ENCODE results near the gene POU4F1.

The POU4F1 gene

DNA sequence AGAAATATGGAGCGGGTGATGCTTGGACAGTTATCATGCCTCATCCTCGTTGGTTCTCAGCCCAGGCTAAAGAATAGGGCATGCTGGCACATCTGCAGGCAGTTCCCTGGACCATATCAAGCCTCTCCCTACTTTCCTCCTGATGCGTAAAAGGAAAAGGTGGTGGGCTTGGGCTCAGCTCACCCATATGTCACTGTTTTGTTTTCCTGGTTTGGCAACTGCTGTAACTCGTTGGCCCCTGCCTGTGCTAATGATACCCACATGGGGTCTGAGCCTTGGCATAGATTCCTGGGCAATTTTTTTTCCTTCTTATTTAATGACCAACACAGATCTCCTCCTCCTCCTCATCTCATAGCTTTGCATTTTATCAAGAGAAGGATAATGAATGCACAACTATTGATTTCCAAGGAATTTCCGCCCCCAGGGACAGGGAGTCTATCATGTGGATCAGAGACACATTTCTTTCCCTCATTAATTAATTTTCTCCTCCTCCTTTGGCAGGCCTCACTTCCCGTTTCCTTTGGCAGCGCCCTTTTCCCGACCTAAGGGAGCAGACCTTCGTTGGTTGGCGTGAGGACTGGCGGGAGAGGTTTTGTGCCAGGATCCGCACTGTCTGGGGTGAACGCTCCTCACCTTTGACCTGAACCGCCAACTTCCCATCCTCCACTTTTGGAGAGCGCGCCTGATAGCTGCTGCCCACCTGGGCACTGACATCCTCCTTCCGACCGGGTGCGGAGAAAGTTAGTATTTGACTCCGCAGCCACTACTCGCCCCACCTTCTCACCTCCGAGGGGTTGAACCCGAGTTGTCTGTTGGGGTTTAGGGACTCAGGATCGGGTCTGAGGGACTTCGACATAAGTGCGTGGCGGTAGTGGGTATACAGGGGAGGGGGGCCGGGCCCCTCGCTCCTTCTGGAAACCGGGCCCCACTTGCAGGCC is 3.4 kb upstream of the POU4F1 start:
- DNase-seq, result no peak

DNA sequence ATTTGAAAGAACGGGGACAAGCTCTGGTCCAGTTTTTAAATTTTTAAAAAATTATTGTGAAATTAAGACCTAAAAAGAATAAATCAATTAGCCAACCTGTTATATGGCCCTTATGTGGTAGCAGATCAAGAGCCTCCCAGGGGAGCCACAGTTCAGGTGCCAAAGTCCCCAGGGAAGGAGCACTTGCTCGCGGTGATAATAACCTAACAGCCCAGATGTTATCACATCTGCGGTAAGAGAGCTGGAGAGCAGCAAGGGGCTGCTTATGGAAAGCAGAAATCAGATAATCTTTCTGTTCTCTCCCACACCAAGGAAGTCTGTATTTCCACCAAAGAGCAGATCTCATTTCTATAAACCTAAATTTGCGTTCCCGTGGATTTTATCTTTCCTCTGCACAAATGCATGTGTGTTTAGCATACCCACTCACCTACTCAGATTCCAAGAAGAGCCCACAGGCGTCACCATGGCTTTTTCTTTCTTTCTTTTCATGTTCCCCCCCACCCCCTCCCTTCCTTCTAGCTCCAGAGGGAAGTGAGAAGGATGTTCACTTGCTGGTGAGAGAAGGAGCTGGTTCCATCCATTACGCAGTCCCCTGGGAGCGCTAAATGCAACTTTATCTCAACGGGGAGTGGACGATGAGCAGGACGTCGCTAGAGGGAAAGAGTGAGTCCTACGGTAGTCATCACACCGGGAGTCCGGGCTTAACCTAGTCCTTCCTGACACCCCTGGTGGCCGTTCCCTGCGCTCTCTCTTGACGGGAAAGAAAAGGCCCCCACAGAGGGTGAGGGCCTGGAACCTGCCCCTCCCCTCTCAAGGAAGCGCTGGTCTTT is 1.6 kb upstream of the POU4F1 start:
- DNase-seq, result no peak

DNA sequence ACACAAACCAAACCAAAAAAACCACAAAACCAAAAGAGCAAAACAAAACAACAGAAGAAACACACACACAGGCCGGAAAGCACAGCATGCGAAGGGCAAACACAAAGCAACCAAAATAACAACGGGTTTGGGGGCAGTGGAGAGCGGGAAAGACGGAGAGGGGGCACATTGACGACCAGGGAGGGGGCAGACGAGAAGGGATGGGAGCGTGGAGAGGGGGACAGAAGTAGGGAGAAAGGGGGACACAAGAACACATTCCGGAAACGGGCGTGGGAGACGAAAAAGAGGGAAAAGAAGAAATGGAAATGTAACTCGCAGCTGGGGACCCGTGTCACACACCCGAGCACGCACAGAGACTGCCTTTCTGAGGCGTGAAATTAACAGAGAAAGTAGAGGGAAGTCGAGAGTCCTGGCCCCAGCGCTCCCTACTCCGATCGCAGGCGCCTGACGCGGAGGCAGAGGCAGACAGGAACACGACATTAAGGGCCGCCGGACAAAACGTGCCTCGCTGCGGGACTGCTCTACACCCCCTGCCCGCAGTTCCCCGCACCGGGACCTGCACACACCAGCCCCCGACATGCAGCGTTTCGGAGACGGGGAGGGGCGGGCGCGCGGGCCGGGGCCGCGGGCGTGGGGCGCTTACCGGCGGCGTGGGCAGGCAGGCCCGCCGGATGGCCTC is 652 bp downstream of the POU4F1 start:
- DNase-seq, result no peak

DNA sequence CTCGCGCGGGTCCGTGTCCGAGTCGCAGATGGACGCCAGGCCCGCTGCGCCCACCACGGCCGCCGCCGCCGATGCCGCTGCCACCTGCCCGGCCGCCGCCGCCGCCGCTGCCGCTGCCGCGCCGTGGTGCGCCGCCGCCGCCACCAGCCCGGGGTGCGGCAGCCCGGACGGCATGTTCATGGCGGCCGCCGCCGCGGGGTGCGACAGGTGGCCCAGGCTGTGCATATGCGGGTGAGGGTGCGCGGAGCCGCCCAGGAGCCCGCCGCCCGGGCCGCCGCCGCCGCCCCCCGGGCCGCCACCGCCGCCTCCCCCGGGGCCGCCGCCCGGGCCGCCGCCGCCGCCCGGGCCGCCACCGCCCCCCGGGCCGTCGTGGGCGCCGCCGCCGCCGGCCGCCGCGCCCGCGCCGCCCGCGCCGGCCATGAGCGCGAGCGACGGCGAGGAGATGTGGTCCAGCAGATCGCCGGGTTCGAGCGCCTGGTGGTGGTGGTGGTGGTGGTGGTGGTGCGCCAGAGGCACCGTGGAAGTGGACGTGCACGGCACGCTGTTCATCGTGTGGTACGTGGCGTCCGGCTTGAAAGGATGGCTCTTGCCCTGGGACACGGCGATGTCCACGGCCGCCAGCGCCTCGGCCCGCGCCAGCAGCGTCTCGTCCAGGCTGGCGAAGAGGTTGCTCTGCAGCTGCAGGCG is 1.3 kb downstream of the POU4F1 start:
- no peak for DNase-seq

DNA sequence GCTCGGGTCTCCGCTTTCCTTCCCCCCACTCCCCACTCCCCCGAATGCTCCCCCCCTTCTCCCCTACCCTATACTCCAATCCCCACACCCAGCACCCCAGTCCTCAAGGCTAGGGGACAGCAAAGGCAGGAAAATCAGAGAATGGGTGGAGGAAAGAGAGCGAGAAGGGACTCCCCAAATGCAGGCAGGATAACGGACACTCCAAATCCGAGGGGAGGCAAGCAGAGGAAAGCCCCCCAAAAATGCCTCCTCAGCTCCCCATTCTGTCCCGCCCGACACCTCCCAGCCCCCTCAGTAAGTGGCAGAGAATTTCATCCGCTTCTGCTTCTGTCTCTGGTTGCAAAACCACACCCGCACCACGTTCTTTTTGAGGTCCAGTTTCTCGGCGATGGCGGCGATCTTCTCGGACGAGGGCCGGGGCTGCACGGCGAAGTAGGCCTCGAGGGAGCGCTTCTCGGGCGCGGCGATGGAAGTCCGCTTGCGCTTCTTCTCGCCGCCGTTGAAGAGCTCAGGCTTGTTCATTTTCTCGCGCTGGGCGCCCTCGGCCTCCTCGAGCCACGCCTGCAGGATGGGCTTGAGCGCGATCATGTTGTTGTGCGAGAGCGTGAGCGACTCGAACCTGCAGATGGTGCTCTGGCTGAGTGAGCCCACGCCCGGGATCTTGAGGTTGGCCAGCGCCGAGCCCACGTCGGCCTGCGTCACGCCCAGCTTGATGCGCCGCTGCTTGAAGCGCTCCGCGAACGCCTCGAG is 2.1 kb downstream of the POU4F1 start:
- no peak for DNase-seq

DNA sequence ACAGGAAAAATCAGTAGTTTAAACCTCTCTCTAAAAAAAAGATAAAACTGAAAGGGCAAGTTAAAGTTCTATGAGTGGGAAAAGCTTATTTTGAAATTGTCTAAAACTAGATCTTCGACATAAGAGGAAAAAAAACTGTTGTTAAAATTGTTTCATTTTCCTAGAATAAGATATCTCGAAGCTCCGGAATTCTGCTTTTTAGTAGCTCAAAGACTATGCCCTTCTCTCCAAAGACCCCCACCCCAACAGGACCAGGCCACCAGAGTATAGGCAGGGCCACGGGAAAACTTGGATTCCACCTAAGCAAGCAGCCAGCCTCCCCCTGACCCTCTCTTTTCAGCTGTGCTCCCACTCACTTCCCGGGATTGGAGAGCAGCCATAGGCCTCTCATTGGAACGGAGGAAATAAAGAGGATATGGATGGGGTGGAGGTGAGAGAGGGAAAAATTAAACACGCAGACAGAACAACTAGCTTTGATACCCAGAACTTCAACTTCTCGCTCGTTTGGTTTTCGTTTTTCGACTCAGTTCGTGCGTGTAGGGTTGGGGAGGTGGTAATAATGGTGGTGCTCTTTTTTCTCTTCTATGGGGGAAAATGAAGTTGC is 3.0 kb downstream of the POU4F1 start:
- no peak for DNase-seq

DNA sequence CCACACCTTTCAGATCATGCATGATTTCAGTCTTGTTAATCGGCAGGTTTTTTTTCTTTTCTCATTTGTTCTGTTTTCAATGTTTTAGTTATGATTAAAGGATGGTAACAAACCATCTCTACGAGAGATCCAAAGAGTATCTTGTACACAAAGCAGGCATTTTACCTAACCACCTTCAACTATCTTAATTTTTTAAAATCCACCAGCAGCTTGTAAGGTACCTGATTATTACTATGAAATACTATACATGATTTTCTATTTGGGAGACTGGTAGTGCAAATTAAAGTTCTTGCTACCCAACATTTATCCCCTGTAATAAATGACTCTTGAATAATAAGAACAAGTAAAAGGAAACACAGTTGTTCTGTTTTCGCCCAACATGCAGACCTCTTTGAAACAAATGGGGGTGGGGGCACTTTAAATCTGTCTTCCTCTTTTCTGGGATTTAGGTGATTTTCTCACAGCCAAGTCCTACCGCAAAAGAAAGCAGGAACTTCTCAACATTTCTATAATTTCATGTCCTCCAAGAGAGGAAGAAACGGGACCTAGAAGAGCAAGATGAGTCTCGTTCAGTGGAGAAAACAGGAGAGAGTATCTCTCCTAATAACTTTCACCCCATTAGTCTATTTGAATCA is 3.6 kb downstream of the POU4F1 start:
- DNase-seq, result no peak

DNA sequence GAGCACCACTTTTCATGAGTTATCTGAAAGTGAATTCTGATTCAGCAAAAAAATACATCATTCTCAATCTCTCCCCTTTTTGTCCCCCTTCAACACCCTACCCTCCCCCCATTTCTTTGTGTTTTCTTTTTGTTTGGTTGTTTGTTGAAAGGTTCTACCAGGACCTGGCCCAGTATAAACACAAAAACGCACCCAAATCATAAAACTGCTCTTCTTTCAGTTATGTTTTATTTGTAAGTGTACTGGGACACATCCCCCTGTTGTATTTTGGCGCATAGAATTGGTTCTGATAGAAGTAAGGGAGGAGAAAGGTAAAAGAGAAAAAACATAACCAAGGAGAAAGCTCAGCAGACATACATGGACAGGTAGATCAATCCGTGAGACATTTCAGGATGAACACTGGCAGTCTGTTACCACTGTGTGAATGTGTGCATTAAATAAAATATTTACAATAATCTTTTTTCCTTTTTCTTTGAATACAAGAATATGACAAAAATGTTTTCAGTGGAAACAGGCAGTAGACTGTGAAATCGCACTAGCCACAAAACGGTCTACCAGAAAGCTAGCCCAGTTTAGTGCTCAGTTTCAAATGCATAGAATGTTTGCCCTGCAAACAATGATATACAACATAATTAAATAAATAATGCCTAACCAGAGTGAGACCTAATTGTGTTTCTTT is 4.2 kb downstream of the POU4F1 start:
- no peak for DNase-seq

DNA sequence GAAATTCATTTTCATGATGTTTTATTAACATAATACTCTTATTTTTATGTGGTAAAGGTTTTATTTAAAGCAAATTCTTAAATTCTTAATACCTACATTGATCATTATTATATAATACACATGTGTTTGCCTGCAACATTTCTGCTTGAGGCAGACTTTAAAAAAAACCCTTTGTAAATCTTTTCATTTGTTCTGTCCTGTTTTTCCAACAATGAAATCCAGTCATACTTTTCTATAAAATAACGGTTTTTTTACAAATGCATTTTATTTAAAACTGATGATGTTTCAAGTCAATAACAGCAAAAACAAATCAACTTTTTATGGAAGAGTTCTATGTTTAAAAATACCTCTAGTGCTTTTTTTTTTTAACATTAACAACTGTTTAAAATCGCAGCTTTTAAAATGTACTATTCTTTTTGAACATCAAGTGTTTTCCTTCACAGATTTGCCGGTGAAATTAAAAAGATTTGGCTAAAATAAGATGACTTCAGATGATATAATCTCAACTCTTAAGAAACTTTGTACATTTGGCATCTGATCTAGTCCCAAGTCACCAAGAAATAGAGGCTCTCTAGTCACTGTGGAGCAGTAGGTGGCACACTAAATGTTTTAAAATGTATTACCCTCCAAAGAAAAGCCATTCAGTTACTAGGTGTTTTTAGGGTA is 5.1 kb downstream of the POU4F1 start:
- no peak for DNase-seq

DNA sequence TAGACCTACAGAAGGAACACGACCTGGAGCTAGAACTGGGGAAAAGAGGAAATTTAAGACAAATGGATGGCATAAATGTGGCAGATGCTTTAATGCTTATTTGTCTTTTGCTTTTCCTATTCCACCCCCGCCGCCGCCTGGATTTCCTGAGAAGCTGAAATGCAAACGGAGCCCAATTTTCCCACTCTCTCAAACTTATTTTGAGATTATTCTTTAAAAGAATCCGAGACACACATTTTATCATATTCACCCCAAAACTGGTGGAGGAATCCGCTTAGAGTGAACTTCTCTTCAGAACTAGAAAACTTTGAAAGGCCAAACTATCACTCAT is 5.8 kb downstream of the POU4F1 start:
- no peak for DNase-seq

DNA sequence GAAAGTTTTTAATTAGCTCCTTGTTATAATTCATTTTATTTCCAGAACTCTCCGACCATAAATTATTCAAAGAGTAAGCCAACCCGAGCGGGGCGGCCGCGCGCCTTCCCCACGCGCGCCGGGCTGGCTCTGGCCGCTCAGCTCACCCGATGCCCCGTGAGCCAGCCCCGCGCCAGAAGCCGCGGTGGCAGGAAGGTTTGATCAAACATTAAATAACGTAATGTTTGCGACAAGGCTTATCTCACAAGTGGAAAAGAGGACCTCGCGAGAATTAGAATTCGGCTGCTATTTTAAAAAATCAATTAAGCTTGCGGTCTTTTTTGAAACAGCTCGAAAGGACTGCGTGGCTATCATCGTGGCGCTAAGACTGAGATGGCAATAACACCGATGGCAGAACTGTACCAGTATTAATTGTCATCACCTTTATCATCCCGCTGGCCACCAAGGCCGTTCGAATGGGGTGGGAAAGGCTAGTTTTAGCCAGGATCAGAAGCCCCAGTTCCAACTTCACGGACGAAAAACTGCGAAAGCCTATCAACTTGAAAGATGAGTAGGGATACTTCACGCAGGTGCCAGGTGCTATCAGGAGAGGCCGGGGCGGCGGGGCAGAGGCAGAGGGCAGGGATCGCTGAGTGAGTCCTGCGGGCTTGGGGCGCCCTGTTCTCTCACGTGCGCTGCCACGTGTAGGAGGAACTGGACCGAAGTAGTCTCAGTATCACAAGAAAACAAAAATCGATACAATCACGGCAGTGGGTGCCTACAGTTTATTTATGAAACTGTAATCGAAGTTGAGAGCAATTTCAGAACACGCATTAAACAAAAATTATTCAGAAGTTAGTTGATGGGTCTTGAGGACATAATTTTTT is 6.4 kb downstream of the POU4F1 start:
- DNase-seq, result no peak

DNA sequence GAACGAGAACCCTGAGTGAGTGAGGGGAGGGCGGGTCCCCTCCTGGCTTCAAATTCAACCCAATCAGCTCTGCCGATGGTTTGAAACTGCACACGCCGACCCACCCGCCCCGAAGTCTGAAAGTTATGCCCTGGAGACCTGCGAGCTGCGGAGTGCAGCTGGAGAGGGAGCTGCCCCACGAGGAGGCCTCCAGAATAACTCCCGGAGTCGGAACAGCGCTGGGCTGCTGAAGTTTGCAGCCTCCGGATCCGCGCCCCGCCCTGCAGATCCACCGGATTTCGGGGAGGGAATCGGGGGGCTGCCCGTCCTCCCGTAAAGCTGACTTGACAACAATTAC is 7.0 kb downstream of the POU4F1 start:
- no peak for DNase-seq

DNA sequence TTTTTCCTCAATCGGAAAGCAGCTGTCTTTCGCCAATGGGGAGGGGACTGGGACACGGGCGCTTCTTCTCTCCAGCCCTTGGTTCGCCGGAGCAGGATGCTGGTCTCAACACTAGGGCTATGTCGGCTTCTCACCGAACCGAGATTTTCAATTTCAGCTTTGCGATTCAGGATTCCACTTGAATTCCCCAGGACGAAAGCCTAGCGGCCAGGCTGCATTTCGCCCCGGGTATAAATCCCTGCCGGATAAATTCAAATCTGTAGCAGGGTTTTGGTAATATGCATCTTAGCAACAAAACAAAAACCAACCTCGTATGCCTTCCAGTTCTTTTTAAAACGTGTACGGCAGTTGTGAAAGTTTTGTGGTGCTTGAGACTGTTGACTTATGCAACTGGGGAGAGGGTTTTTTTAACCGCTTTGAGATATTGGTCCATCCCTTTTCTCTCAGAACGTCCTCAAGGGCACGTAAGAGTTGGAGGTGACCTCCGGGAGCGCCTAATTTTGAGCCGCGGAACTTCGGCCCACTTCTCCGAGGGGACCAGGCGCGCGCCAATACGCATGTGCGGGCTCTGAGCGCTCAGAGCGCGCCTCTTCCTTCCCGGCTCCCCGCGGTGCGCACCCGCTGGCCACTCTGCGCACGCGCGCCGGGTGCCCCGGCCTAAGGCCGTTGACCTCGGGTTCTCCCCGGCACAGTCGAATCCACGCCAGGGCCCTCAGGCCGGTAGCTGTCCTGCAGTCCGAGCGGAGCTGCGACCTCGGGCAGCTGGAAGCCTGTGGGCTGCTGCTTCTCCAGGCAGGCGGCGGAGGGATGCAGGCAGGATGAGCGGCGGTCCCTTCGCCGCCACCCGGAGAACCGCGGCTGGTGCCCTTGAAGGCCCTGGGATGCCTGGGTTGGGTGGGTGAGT is 7.6 kb downstream of the POU4F1 start:
- DNase-seq, result no peak

DNA sequence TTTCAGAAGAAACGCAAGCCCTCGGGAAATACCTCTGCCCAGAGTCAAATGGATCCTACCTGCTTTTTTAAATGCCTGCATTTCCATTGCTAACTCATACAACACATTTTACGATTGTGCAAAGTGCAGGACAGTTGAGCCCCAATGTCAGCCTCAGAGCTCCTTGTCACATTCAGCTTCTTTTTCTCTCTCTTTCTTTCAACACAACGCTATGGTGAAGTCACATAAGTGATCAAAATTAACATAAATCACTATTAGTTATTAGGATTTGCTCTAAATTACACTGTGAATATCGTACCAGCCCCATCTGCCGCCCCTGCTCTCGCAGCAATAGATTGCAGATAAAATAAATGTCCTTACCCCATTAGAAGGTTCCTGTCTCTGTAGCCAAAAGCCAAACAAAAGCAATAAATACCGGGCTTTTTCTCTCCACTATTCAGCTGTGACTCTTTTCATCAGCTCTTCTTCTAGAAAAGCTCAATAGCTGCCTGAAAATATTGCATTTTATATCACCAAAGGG is 8.8 kb downstream of the POU4F1 start:
- no peak for DNase-seq

DNA sequence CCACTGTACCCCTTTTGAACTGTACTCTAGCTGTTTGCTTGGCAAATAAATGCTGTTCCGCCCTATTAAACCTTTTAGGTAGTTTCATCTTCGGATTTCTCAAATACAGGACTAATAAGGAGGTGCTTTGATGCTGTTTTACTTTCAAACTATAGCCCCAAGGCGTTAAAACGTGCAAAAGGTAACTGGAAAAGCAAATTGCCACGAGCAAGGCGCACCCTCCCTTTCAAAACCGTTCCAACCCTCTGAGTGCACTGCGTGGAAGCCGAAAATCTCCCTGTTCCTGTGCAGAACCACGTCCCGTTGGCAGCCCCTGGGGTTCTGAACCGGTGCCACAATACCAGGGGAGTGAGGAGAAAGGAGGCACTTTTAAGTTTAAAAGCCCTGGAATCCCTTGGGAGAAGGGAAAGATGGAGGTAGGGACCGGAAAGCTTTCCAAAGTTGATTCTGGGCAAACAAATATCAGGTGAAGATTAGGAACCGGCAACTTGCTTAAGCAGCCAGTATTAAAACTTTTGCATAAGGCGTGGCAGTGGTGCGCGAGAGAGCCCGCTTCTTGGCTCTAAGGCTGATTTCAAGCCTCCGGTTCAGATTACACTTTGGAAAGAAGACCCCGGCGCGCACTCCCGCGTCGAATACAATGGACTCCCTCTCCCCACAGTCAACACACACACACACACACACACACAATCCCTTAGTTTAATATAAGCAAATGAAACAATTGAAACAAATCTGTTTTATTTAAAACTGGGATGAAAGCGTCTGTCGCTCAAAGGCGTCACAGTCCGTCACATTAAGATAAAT is 9.5 kb downstream of the POU4F1 start:
- DNase-seq, result no peak

DNA sequence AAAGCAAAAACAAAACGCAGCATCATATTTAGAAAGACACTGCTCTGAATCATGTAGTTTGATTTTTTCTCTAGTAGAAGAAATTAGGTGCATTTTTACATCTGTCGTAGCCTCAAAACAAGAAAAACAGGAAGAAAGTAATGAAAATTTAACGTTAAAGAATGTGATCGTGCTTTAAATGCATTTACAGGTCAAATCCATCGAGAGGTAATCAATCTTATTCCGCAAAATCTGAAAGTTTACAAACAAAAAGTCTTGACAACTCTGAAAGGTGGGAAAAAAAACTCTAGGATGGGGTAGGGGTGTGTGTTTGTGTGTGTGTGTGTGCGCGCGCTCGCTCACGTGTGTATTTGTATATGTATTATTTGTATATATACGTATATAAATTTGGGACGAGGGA is 10.2 kb downstream of the POU4F1 start:
- no peak for DNase-seq

DNA sequence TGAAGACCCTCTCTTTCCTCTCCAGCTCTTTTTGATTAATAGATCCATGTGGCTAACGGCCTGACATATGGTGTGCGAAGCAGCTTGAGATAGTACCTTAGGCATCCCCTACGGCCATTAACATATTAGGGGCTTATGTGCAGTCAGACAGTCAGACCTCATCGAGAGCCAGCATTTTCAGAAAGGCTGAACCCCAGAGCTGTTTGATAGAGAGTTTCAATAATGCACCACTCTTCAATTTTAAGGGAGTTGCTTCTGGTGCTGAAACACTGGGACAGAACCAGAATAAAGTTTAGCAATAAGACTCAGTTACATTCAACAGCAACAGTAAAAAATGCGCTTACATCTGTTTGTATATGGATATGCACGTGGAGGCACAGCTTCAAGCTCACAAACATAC is 10.8 kb downstream of the POU4F1 start:
- DNase-seq, result no peak

Data from stimulated activated CD4-positive, alpha-beta T cell treated with anti-CD3 and anti-CD28 coated beads, Interleukin-2, amount 100 ng/mL, for 48 hours (primary cell).